ENCODE measurements around the gene CPPED1. TPM values are rescaled to one million over a fixed set of nuclear protein-coding genes. Genes with fewer than 3 reads are reported as not detected.

Gene CPPED1
- total and polyA plus RNA-seq, 2 of the 4 experiments (the other 2 are of a cell fraction), result 5.1 to 6.5 TPM

GRCh38 chr16:12744860-12745259, 58.8 kb downstream of the CPPED1 start:
- no TSS peak for BruUV-seq (replicated peaks)
- H4K91ac ChIP-seq (ENCODE audit: insufficient read depth, low read depth, low read length), result no peak overlapping the region
- H3K9ac ChIP-seq (ENCODE audit: low read depth, low read length), result no peak overlapping the region
- H3K79me1 ChIP-seq (ENCODE audit: low read depth in 1 of 2, low read length in 2 of 2), result no peaks in the 10 kb centered on the region
- H2BK120ac ChIP-seq (ENCODE audit: low read depth, low read length), result no peak overlapping the region
- H3K18ac ChIP-seq (ENCODE audit: low read depth, low read length), result no peak overlapping the region
- CTCF ChIA-PET, result no interaction called here
- no peak overlapping the region for H2BK20ac ChIP-seq (ENCODE audit: low read depth, low read length)
- H3K4me1 ChIP-seq (ENCODE audit: control insufficient read depth, insufficient read depth, low read length), result no peaks in the 10 kb centered on the region
- ATAC-seq (ENCODE audit: low read depth), result no peak
- no peaks in the 10 kb centered on the region for H3K36me3 ChIP-seq (ENCODE audit: control insufficient read depth, insufficient read depth, low read length)
- no peak overlapping the region for H4K8ac ChIP-seq (ENCODE audit: low read depth in 2 of 2, low read length in 2 of 2)
- POLR2A ChIA-PET (ENCODE audit: unreplicated experiment), result no interaction called here
- no peaks in the 10 kb centered on the region for H4K20me1 ChIP-seq (ENCODE audit: insufficient read depth, low read length)
- no peaks in the 10 kb centered on the region for H3K27me3 ChIP-seq (ENCODE audit: control insufficient read depth, insufficient read depth, low read length)
- no peak for DNase-seq
- H3K4me3 ChIP-seq (ENCODE audit: insufficient read depth, low read depth, low read length), result no peak overlapping the region
- no peak overlapping the region for H2BK15ac ChIP-seq (ENCODE audit: low read depth, low read length)
- no CpG with 5 or more reads among the region's 4 CpGs for WGBS, 2 experiments (ENCODE audit: extremely low coverage in 2 of 2, insufficient read length in 1 of 2)
- H2AK9ac ChIP-seq (replicated peaks; ENCODE audit: low read depth, low read length, poor library complexity), result no peak overlapping the region
- no peak overlapping the region for H3K4me2 ChIP-seq (ENCODE audit: low read depth, low read length)
- H3K9me1 ChIP-seq (ENCODE audit: insufficient read depth, low read length), result no peaks in the 10 kb centered on the region
- no peak overlapping the region for H2BK5ac ChIP-seq (ENCODE audit: low read depth, low read length, poor library complexity, severe bottlenecking)
- H3K23ac ChIP-seq (ENCODE audit: low read depth, low read length), result no peak overlapping the region
- no peak overlapping the region for H3K14ac ChIP-seq (replicated peaks; ENCODE audit: low read depth, low read length)
- no peak overlapping the region for H4K5ac ChIP-seq (ENCODE audit: low read depth, low read length)
- H2AFZ ChIP-seq (replicated peaks; ENCODE audit: low read length, poor library complexity), result no peak overlapping the region
- dilution Hi-C loops (cut with HindIII; ENCODE audit: low sequenced_read_pairs, unreplicated experiment), result no loop called here
- no peak overlapping the region for H2AK5ac ChIP-seq (ENCODE audit: low read depth, low read length)
- no peak for TF ChIP-seq MAZ (IDR thresholded peaks at IDR 0.05; ENCODE audit: borderline replicate concordance, low read depth, low read length)
- TF ChIP-seq FOS (IDR thresholded peaks at IDR 0.05; ENCODE audit: low read depth, low read length), result no peak
- TF ChIP-seq MAFK (IDR thresholded peaks at IDR 0.05; ENCODE audit: low read depth, low read length), result no peak
- TF ChIP-seq MXI1 (IDR thresholded peaks at IDR 0.05; ENCODE audit: borderline replicate concordance, low read depth, low read length), result no peak
- TF ChIP-seq RAD21 (IDR thresholded peaks at IDR 0.05; ENCODE audit: low read length), result no peak
- TF ChIP-seq CEBPB (IDR thresholded peaks at IDR 0.05; ENCODE audit: low read depth, low read length), result no peak
- TF ChIP-seq POLR2A (IDR thresholded peaks at IDR 0.05; ENCODE audit: low read depth, low read length), result no peak
- TF ChIP-seq CHD1 (IDR thresholded peaks at IDR 0.05; ENCODE audit: low read depth, low read length), result no peak
- no peak for TF ChIP-seq RCOR1 (IDR thresholded peaks at IDR 0.05; ENCODE audit: insufficient replicate concordance, low read length)
- H3K4ac ChIP-seq (ENCODE audit: low read depth, low read length), result no peak overlapping the region
- intact Hi-C loops (cut with micrococcal nuclease), result no loop called here
- in situ Hi-C loops (cut with MboI; ENCODE audit: low sequenced_read_pairs), result no loop called here
- H3K27ac ChIP-seq (ENCODE audit: insufficient read depth, low read length), result no peak overlapping the region
- H3K9me3 ChIP-seq (ENCODE audit: control insufficient read depth, insufficient read depth, low read length), result no peaks in the 10 kb centered on the region; the same call in 1 of the 2 replicates
- no peak overlapping the region for H3K56ac ChIP-seq (ENCODE audit: extremely low read depth, insufficient read depth, low read length)

All from IMR-90 (cell line).